ENCODE results near the gene BAZ1B.
A peak's percentile ranks its signal among the peaks of the same experiment; 100 is the strongest.
"Not testable (repeated sequence)": the region's sequence is repeated elsewhere in the genome, so short reads cannot be mapped to it uniquely, and the experiment has no call there.

The BAZ1B gene

DNA sequence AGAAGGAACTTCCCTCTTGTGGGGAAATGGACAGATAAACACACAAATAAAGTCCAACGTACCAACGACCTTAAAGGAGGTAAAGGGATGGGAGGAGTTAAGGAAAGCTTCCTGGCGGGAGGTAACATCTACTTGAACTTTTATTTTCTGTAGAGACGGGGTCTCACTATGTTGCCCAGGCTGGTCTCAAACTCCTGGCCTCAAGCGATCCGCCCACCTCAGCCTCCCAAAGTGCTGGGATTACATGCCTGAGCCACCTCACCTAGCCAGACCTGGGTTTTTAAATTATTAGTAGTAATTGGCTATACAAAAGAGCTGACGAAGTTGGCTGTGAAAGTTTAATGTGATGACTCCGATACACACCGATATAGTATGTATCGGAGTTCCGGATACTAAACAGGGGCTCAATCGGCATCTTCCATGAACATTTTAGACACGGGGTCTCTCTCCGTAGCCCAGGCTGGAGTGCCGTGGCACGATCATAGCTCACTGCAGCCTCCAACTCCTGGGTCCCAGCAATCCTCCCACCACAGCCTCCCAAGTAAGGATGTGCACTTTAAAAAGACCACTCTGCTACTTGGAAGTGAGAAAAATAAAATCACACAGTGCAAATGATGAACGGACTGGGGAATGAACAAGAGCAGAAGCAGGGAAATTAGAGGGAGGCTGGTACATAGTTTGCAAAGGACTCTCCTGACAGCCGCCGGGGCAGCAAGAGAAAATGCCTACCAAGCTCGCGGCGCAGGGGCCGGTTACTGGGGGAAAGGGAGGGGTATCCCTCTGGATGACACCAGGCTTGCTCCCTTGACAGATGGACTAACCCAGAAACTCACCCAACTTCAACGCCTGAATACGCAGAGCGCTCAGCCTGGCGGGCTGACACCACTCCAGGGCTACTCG, 34.4 kb upstream of the BAZ1B start:
- Histone ChIP-seq H2AFZ (ENCODE audit: low read depth, low read length) (peak overlapping the region; percentile 7), H3K9me3 (ENCODE audit: low read length) (no peaks in the 10 kb centered on the region), H3K27me3 (ENCODE audit: insufficient read depth, low read length) (no peaks in the 10 kb centered on the region), H3K36me3 (ENCODE audit: insufficient read depth, low read length) (peaks cover 14% of the 10 kb centered on the region), H3K4me1 (ENCODE audit: insufficient read depth, low read length) (peaks cover 12% of the 10 kb centered on the region), H3K4me3 (ENCODE audit: low read length) (peak overlapping the region; percentile 66)

DNA sequence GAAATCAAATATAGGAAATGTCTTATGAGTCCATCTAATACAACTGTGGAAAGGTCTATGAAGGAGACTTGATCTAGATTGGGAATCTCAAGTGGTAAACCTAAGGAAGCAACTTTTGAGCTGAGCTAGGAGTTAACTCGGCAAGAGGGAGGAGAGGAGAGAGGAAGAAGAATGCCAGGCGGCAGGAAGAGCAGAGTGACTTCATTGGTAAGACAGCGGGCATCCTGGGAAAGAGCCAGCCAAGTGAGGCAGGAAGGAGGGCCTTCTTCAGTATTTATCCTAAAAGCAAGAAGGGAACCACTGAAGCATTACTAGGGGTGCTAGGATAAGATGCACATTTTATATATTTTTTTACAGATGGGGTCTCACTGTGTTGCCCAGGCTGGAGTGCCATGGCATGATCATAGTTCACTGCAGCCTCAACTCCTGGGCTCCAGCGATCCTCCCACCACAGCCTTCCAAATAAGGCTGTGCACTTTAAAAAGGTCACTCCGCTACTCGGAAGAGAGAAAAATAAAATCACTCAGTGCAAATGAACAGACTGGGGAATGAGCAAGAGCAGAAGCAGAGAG, 33.4 kb upstream of the BAZ1B start:
- Histone ChIP-seq H3K27me3 (ENCODE audit: insufficient read depth, low read length) (no peaks in the 10 kb centered on the region), H3K9me3 (ENCODE audit: low read length) (no peaks in the 10 kb centered on the region), H3K36me3 (ENCODE audit: insufficient read depth, low read length) (peaks cover 21% of the 10 kb centered on the region), H2AFZ (ENCODE audit: low read depth, low read length) (no peak overlapping the region), H3K4me1 (ENCODE audit: insufficient read depth, low read length) (peaks cover 12% of the 10 kb centered on the region), H3K4me3 (ENCODE audit: low read length) (no peak overlapping the region)

DNA sequence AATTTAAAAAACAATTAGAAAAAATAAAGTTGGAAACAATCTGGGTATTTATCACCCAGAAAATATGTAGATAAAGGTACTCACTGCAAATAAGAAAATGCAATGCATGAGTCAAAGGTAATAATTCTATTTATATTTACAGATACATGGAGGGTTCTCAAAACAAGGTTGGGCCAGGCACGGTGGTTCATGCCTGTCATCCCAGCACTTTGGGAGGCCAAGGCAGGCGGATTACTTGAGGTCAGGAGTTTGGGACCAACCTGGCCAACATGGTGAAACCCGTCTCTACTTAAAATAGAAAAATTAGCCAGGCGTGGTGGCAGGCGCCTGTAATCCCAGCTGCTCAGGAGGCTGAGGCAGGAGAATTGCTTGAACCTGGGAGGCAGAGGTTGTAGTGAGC, 28.0 kb upstream of the BAZ1B start:
- not testable (repeated sequence) for H2AFZ ChIP-seq (ENCODE audit: low read depth, low read length); H3K27me3 ChIP-seq (ENCODE audit: insufficient read depth, low read length); H3K4me3 ChIP-seq (ENCODE audit: low read length); H3K9me3 ChIP-seq (ENCODE audit: low read length); H3K4me1 ChIP-seq (ENCODE audit: insufficient read depth, low read length)
- peaks cover 35% of the 10 kb centered on the region for H3K36me3 ChIP-seq (ENCODE audit: insufficient read depth, low read length)

GRCh38 chr7:73549176-73549575, 27.1 kb upstream of the BAZ1B start:
- H3K4me3 ChIP-seq (ENCODE audit: low read length) = no peak overlapping the region
- H3K27me3 ChIP-seq (ENCODE audit: insufficient read depth, low read length) = no peaks in the 10 kb centered on the region
- H3K9me3 ChIP-seq (ENCODE audit: low read length) = no peaks in the 10 kb centered on the region
- H2AFZ ChIP-seq (ENCODE audit: low read depth, low read length) = no peak overlapping the region
- H3K36me3 ChIP-seq (ENCODE audit: insufficient read depth, low read length) = peaks cover 29% of the 10 kb centered on the region
- H3K4me1 ChIP-seq (ENCODE audit: insufficient read depth, low read length) = no peaks in the 10 kb centered on the region

DNA sequence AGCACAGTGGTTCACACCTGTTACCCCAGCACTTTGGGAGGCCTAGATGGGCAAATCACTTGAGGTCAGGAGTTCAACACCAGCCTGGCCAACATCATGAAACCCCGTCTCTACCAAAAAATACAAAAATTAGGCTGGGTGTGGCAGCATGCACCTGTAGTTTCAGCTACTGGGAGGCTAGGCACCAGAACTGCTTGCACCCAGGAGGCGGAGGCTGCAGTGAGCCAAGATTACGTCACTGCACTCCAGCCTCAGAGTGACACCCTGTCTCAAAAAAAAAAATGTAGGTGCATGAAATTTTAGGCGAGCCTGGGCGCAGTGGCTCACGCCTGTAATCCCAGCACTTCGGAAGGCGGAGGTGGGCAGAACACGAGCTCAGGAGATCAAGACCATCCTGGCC, 25.7 kb upstream of the BAZ1B start:
- H2AFZ ChIP-seq (ENCODE audit: low read depth, low read length) = no peak overlapping the region
- peaks cover 37% of the 10 kb centered on the region for H3K36me3 ChIP-seq (ENCODE audit: insufficient read depth, low read length)
- no peaks in the 10 kb centered on the region for H3K27me3 ChIP-seq (ENCODE audit: insufficient read depth, low read length)
- H3K4me1 ChIP-seq (ENCODE audit: insufficient read depth, low read length) = no peaks in the 10 kb centered on the region
- no peak overlapping the region for H3K4me3 ChIP-seq (ENCODE audit: low read length)
- no peaks in the 10 kb centered on the region for H3K9me3 ChIP-seq (ENCODE audit: low read length)

- Histone ChIP-seq H3K36me3 (ENCODE audit: insufficient read depth, low read length) (peaks cover 38% of the 10 kb centered on the region), H3K4me3 (ENCODE audit: low read length) (no peak overlapping the region), H2AFZ (ENCODE audit: low read depth, low read length) (no peak overlapping the region)
Observed at GRCh38 chr7:73544678-73545077, 22.6 kb upstream of the BAZ1B start.

DNA sequence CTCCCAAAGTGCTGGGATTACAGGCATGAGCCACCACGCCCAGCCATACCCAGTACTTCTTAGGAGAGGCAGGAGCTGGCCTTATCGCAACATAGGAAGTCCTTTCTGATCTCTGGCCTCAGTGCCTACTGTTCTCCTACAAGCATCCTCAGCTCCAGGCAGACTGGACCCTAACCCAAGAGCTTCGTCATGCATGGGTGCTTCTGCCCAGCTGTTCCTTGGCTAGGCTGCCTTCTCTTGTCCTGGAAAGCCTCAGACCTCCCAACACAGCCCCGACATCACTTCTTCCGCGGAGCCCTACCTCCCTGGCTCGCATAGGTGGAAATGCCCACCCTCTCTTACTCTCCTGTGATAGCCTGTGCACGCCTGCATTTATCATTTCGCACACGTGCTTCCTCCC, 19.6 kb upstream of the BAZ1B start:
- H3K9me3 ChIP-seq (ENCODE audit: low read length) = no peaks in the 10 kb centered on the region
- no peaks in the 10 kb centered on the region for H3K27me3 ChIP-seq (ENCODE audit: insufficient read depth, low read length)
- no peak overlapping the region for H2AFZ ChIP-seq (ENCODE audit: low read depth, low read length)
- peaks cover 52% of the 10 kb centered on the region for H3K36me3 ChIP-seq (ENCODE audit: insufficient read depth, low read length)
- no peaks in the 10 kb centered on the region for H3K4me1 ChIP-seq (ENCODE audit: insufficient read depth, low read length)
- H3K4me3 ChIP-seq (ENCODE audit: low read length) = no peak overlapping the region

More at GRCh38 chr7:73544678-73545077, 22.6 kb upstream of the BAZ1B start:
- Histone ChIP-seq H3K27me3 (ENCODE audit: insufficient read depth, low read length) (no peaks in the 10 kb centered on the region), H3K4me1 (ENCODE audit: insufficient read depth, low read length) (no peaks in the 10 kb centered on the region), H3K9me3 (ENCODE audit: low read length) (no peaks in the 10 kb centered on the region)

GRCh38 chr7:73539709-73540108, 17.6 kb upstream of the BAZ1B start:
- Histone ChIP-seq H3K27me3 (ENCODE audit: insufficient read depth, low read length) (no peaks in the 10 kb centered on the region), H2AFZ (ENCODE audit: low read depth, low read length) (no peak overlapping the region), H3K9me3 (ENCODE audit: low read length) (no peaks in the 10 kb centered on the region), H3K4me3 (ENCODE audit: low read length) (no peak overlapping the region), H3K36me3 (ENCODE audit: insufficient read depth, low read length) (peaks cover 65% of the 10 kb centered on the region), H3K4me1 (ENCODE audit: insufficient read depth, low read length) (no peaks in the 10 kb centered on the region)

- H3K4me3 ChIP-seq (ENCODE audit: low read length); H2AFZ ChIP-seq (ENCODE audit: low read depth, low read length); H3K27me3 ChIP-seq (ENCODE audit: insufficient read depth, low read length); H3K4me1 ChIP-seq (ENCODE audit: insufficient read depth, low read length); H3K9me3 ChIP-seq (ENCODE audit: low read length): not testable (repeated sequence)
- peaks cover 62% of the 10 kb centered on the region for H3K36me3 ChIP-seq (ENCODE audit: insufficient read depth, low read length)
Observed at GRCh38 chr7:73538510-73538909, 16.4 kb upstream of the BAZ1B start.

DNA sequence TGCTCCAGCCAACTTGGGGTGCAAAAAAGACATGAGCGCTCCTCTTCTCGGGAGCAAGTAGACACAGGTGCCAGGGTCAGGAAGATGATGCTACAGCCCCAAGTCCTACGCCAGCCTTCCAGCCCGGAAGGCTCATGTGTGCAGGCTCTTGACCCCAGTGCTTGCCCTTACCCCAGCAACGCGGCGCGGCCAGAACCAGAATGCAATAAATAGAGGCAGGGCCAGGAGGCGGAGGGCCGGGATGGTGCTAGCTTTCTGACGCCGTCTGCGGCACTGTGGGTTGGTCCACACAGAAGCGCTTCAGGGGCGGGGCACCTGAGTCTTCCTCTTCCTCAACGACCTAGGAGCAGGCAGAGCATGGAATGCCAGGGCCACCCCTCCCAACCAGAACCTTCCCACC, 15.0 kb upstream of the BAZ1B start:
- H3K4me3 ChIP-seq (ENCODE audit: low read length) = no peak overlapping the region
- H3K9me3 ChIP-seq (ENCODE audit: low read length) = no peaks in the 10 kb centered on the region
- H3K36me3 ChIP-seq (ENCODE audit: insufficient read depth, low read length) = peaks cover 49% of the 10 kb centered on the region
- H3K27me3 ChIP-seq (ENCODE audit: insufficient read depth, low read length) = no peaks in the 10 kb centered on the region
- H2AFZ ChIP-seq (ENCODE audit: low read depth, low read length) = no peak overlapping the region
- H3K4me1 ChIP-seq (ENCODE audit: insufficient read depth, low read length) = no peaks in the 10 kb centered on the region

DNA sequence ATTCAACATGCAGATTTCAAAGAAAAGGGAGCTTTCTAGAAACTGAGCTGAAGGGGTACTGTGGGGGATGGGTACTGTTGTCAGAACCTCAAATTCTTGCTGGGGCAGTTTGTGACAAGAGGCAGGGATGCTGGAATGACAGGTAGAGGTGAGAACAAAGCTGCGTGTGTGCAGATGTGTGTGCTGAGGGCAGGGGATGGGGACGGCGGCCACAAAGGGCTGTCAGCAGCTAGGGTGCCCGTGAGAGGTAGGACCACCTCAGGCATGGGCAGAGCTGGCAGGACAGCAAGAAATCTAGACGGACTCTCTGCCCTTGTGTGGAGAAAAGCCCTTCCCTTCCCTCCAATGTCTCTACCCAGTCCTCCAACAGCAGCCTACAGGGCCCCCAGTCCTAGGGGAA, 14.4 kb upstream of the BAZ1B start:
- Histone ChIP-seq H3K4me1 (ENCODE audit: insufficient read depth, low read length) (no peaks in the 10 kb centered on the region), H2AFZ (ENCODE audit: low read depth, low read length) (no peak overlapping the region), H3K27me3 (ENCODE audit: insufficient read depth, low read length) (no peaks in the 10 kb centered on the region), H3K36me3 (ENCODE audit: insufficient read depth, low read length) (peaks cover 44% of the 10 kb centered on the region), H3K9me3 (ENCODE audit: low read length) (no peaks in the 10 kb centered on the region), H3K4me3 (ENCODE audit: low read length) (no peak overlapping the region)

GRCh38 chr7:73535918-73536317, 13.8 kb upstream of the BAZ1B start:
- H2AFZ ChIP-seq (ENCODE audit: low read depth, low read length); H3K4me3 ChIP-seq (ENCODE audit: low read length); H3K9me3 ChIP-seq (ENCODE audit: low read length); H3K27me3 ChIP-seq (ENCODE audit: insufficient read depth, low read length); H3K4me1 ChIP-seq (ENCODE audit: insufficient read depth, low read length): not testable (repeated sequence)
- H3K36me3 ChIP-seq (ENCODE audit: insufficient read depth, low read length) = peaks cover 44% of the 10 kb centered on the region

GRCh38 chr7:73533742-73534141, 11.6 kb upstream of the BAZ1B start:
- H3K4me1 ChIP-seq (ENCODE audit: insufficient read depth, low read length) = no peaks in the 10 kb centered on the region
- no peak overlapping the region for H2AFZ ChIP-seq (ENCODE audit: low read depth, low read length)
- H3K27me3 ChIP-seq (ENCODE audit: insufficient read depth, low read length) = no peaks in the 10 kb centered on the region
- peaks cover 30% of the 10 kb centered on the region for H3K36me3 ChIP-seq (ENCODE audit: insufficient read depth, low read length)
- H3K4me3 ChIP-seq (ENCODE audit: low read length) = no peak overlapping the region
- no peaks in the 10 kb centered on the region for H3K9me3 ChIP-seq (ENCODE audit: low read length)

Data from neuron (in vitro differentiated cells).